ENCODE results near the gene BCL11A.

DNA sequence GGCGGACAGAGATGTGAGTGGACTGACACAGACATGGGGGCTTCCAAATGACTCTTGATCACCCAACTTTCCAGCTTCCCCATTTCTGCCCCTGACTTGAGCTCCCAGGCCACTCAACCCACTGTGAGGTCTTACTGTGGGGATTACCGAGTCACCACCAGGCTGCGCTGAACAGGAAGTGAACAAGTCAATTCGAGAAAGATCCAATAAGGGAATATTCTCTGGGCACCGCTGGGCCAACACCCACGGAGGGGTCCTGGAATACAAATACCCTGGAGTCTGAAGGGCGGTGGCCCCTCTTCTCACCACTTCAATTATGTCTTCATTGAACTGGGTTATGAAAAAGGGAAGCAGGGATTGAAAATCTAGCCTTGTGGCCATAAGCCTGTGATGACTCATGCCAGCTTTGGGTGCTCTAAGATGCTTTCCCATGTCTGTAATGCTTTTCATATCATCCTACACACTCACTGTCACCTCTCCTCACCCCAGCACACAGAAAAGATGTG, 37.7 kb downstream of the BCL11A start:
- TF ChIP-seq, protein P1, sequence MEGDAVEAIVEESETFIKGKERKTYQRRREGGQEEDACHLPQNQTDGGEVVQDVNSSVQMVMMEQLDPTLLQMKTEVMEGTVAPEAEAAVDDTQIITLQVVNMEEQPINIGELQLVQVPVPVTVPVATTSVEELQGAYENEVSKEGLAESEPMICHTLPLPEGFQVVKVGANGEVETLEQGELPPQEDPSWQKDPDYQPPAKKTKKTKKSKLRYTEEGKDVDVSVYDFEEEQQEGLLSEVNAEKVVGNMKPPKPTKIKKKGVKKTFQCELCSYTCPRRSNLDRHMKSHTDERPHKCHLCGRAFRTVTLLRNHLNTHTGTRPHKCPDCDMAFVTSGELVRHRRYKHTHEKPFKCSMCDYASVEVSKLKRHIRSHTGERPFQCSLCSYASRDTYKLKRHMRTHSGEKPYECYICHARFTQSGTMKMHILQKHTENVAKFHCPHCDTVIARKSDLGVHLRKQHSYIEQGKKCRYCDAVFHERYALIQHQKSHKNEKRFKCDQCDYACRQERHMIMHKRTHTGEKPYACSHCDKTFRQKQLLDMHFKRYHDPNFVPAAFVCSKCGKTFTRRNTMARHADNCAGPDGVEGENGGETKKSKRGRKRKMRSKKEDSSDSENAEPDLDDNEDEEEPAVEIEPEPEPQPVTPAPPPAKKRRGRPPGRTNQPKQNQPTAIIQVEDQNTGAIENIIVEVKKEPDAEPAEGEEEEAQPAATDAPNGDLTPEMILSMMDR (IDR thresholded peaks at IDR 0.05): no peak
- TF ChIP-seq EP300 (IDR thresholded peaks at IDR 0.05) (no peak), POLR2A (IDR thresholded peaks at IDR 0.05) (no peak)
